ENCODE data around the gene TWF2. TPM values are rescaled to one million over a fixed set of nuclear protein-coding genes. Genes with fewer than 3 reads are reported as not detected.
"Not testable (repeated sequence)": the region's sequence is repeated elsewhere in the genome, so short reads cannot be mapped to it uniquely, and the experiment has no call there.

The TWF2 gene
- 10 to 100 TPM; 31.6 to 74.9 (median 55.7) TPM for total RNA-seq

- TF ChIP-seq POLR2A (IDR thresholded peaks at IDR 0.05) = peak in 3 of 4 donors; percentile 67 to 90 (median 68)
- TF ChIP-seq CTCF (IDR thresholded peaks at IDR 0.05) = peak in 5 of 6 experiments; percentile 26 to 59 (median 52)
- Histone ChIP-seq H3K27me3 (no peaks in the 10 kb centered on the region), H3K4me3 (peak within 1 kb of the TSS; percentile 84 to 94 (median 93)), H3K36me3 (peaks cover 2 to 20% (median 6%) of the 10 kb centered on the region in 3 donors), H3K4me1 (peaks cover 37 to 71% (median 39%) of the 10 kb centered on the region in 3 donors), H3K9me3 (no peaks in the 10 kb centered on the region), H3K27ac (peak within 1 kb of the TSS; percentile 95 to 97 (median 96))
- WGBS, 2 donors = 0% methylated on average over 9 to 10 of the region's 92 CpGs
- intact Hi-C loops (cut with DNase I) = loop anchor here (5.0 kb wide), 1 partner anchor 33 kb away; no protein-coding TSS in a partner anchor
- no peak for DNase-seq
Observed at GRCh38 chr3:52238761-52239701, at the start of gene TWF2. Gene TWF2 (minus strand): TSS chr3:52239158. CDS start chr3:52239016, 142 bp downstream.

GRCh38 chr3:52288674-52289073 lies 49.7 kb upstream of the TWF2 start:
- WGBS, 2 donors = 92 to 98% methylated on average over 6 of the region's 6 CpGs
- Histone ChIP-seq H3K4me3 (peak overlapping the region; percentile 70 to 93 (median 82)), H3K27me3 (no peaks in the 10 kb centered on the region), H3K4me1 (peaks cover 5 to 26% (median 15%) of the 10 kb centered on the region in 3 donors), H3K36me3 (peaks cover 0 to 37% (median 10%) of the 10 kb centered on the region in 3 donors), H3K27ac (peak overlapping the region; percentile 99 to 100 (median 100)), H3K9me3 (no peaks in the 10 kb centered on the region)
- TF ChIP-seq CTCF (IDR thresholded peaks at IDR 0.05) = no peak
- no peak for TF ChIP-seq POLR2A (IDR thresholded peaks at IDR 0.05)
- DNase-seq = no peak
- intact Hi-C loops (cut with DNase I) = no loop called here

GRCh38 chr3:52286777-52287110 lies 47.8 kb upstream of the TWF2 start:
- no peak for DNase-seq
- Histone ChIP-seq H3K27me3 (no peaks in the 10 kb centered on the region), H3K9me3 (no peaks in the 10 kb centered on the region), H3K4me1 (peaks cover 5 to 26% (median 15%) of the 10 kb centered on the region in 3 donors), H3K4me3 (peak overlapping the region; percentile 70 to 93 (median 82)), H3K27ac (peak overlapping the region; percentile 99 to 100 (median 100)), H3K36me3 (peaks cover 0 to 29% (median 7%) of the 10 kb centered on the region in 3 donors)
- no peak for TF ChIP-seq POLR2A (IDR thresholded peaks at IDR 0.05)
- no peak for TF ChIP-seq CTCF (IDR thresholded peaks at IDR 0.05)
- 64 to 77% methylated on average over 8 of the region's 8 CpGs for WGBS, 2 donors
- intact Hi-C loops (cut with DNase I) = no loop called here

GRCh38 chr3:52284051-52284450 lies 45.1 kb upstream of the TWF2 start:
- peaks cover 16 to 35% (median 23%) of the 10 kb centered on the region in 3 donors for H3K4me1 ChIP-seq
- H3K4me3 ChIP-seq; H3K9me3 ChIP-seq; H3K27ac ChIP-seq; H3K27me3 ChIP-seq; intact Hi-C loops (cut with DNase I); DNase-seq: not testable (repeated sequence)
- H3K36me3 ChIP-seq = peaks cover 0 to 13% (median 7%) of the 10 kb centered on the region in 3 donors
- WGBS, 2 donors = 80 to 93% methylated on average over 2 to 4 of the region's 4 CpGs

GRCh38 chr3:52283306-52283705 lies 44.3 kb upstream of the TWF2 start:
- Histone ChIP-seq H3K36me3 (peaks cover 0 to 13% (median 7%) of the 10 kb centered on the region in 3 donors), H3K9me3 (no peaks in the 10 kb centered on the region), H3K4me3 (no peak overlapping the region), H3K4me1 (peaks cover 16 to 29% (median 16%) of the 10 kb centered on the region in 3 donors), H3K27ac (no peak overlapping the region), H3K27me3 (no peaks in the 10 kb centered on the region)
- intact Hi-C loops (cut with DNase I) = no loop called here
- no peak for DNase-seq
- 38 to 71% methylated on average over 1 of the region's 1 CpG for WGBS, 2 donors
- no peak for TF ChIP-seq POLR2A (IDR thresholded peaks at IDR 0.05)
- no peak for TF ChIP-seq CTCF (IDR thresholded peaks at IDR 0.05)

Data from esophagus squamous epithelium (tissue), 5 donors.